KMS-11 (cell line): ENCODE measurements around the gene PNPLA7.

Source experiments
- H2AFZ ChIP-seq: fragments of 200-600 bp; sonication (generic); 2 replicates; pipeline ENCODE4 v1.6.1; 2016; ENCODE audit warnings: antibody characterized with exemption, mixed run types, low read depth
- H3K27ac ChIP-seq: fragments of 200-600 bp; sonication (generic); 2 replicates; pipeline ENCODE4 v1.6.1; 2016; ENCODE audit warnings: mild to moderate bottlenecking, mixed run types
- H3K27me3 ChIP-seq: fragments of 200-600 bp; sonication (generic); 2 replicates; pipeline ENCODE4 v1.6.1; 2017; ENCODE audit warnings: mild to moderate bottlenecking, low read depth, mixed run types, moderate library complexity; ENCODE audit not compliant: insufficient read depth
- H3K36me3 ChIP-seq: fragments of 200-600 bp; sonication (generic); 2 replicates; pipeline ENCODE4 v1.6.1; 2017; ENCODE audit warnings: mild to moderate bottlenecking, mixed run types; ENCODE audit not compliant: insufficient read depth
- H3K4me1 ChIP-seq: fragments of 200-600 bp; sonication (generic); 2 replicates; pipeline ENCODE4 v1.6.1; 2016; ENCODE audit warnings: mild to moderate bottlenecking, low read depth, mixed run types; ENCODE audit not compliant: poor library complexity, severe bottlenecking
- H3K4me2 ChIP-seq: fragments of 200-600 bp; sonication (generic); 2 replicates; pipeline ENCODE4 v1.7.0; 2016; ENCODE audit warnings: mild to moderate bottlenecking, mixed run types
- H3K4me3 ChIP-seq: fragments of 200-600 bp; sonication (generic); IDR thresholded peaks from 2 replicates; pipeline ENCODE4 v1.6.1; 2017; ENCODE audit warnings: low read depth, low read length, mixed read lengths; ENCODE audit not compliant: insufficient read depth
- H3K79me2 ChIP-seq: fragments of 200-600 bp; sonication (generic); 2 replicates; pipeline ENCODE4 v1.6.1; 2016; ENCODE audit warnings: low read depth, mixed run types; ENCODE audit not compliant: insufficient read depth
- H3K9ac ChIP-seq: fragments of 200-600 bp; sonication (generic); 2 replicates; pipeline ENCODE4 v1.6.1; 2016; ENCODE audit warnings: mild to moderate bottlenecking, mixed run types
- H4K20me1 ChIP-seq: fragments of 200-600 bp; sonication (generic); 2 replicates; pipeline ENCODE4 v1.6.1; 2016; ENCODE audit warnings: mild to moderate bottlenecking, mixed run types; ENCODE audit not compliant: insufficient read depth
- CTCF ChIP-seq: fragments of 200-600 bp; sonication (generic); conservative IDR thresholded peaks from 2 replicates; pipeline ENCODE4 v1.6.1; 2017; ENCODE audit warnings: low read depth, mild to moderate bottlenecking, antibody characterized with exemption, low read length, moderate library complexity, mixed read lengths

Gene PNPLA7

GRCh38 chr9:137497921-137498719 is 52.1 kb downstream of the PNPLA7 start:
- Histone ChIP-seq H3K4me3 (no peak overlapping the region), H4K20me1 (no peaks in the 10 kb centered on the region), H3K4me2 (no peak overlapping the region), H3K9ac (no peak overlapping the region), H3K79me2 (no peaks in the 10 kb centered on the region), H2AFZ (no peak overlapping the region), H3K27me3 (no peaks in the 10 kb centered on the region), H3K36me3 (no peaks in the 10 kb centered on the region), H3K4me1 (peaks cover 4% of the 10 kb centered on the region), H3K27ac (no peak overlapping the region)
- no peak for TF ChIP-seq CTCF

GRCh38 chr9:137496601-137497375 is 53.4 kb downstream of the PNPLA7 start:
- no peaks in the 10 kb centered on the region for H3K79me2 ChIP-seq
- H4K20me1 ChIP-seq, result no peaks in the 10 kb centered on the region
- H3K4me3 ChIP-seq, result no peak overlapping the region
- H3K4me2 ChIP-seq, result no peak overlapping the region
- TF ChIP-seq CTCF, result no peak
- H3K4me1 ChIP-seq, result peaks cover 11% of the 10 kb centered on the region
- H2AFZ ChIP-seq, result no peak overlapping the region
- no peak overlapping the region for H3K9ac ChIP-seq
- H3K27ac ChIP-seq, result no peak overlapping the region
- H3K27me3 ChIP-seq, result no peaks in the 10 kb centered on the region
- no peaks in the 10 kb centered on the region for H3K36me3 ChIP-seq

DNA sequence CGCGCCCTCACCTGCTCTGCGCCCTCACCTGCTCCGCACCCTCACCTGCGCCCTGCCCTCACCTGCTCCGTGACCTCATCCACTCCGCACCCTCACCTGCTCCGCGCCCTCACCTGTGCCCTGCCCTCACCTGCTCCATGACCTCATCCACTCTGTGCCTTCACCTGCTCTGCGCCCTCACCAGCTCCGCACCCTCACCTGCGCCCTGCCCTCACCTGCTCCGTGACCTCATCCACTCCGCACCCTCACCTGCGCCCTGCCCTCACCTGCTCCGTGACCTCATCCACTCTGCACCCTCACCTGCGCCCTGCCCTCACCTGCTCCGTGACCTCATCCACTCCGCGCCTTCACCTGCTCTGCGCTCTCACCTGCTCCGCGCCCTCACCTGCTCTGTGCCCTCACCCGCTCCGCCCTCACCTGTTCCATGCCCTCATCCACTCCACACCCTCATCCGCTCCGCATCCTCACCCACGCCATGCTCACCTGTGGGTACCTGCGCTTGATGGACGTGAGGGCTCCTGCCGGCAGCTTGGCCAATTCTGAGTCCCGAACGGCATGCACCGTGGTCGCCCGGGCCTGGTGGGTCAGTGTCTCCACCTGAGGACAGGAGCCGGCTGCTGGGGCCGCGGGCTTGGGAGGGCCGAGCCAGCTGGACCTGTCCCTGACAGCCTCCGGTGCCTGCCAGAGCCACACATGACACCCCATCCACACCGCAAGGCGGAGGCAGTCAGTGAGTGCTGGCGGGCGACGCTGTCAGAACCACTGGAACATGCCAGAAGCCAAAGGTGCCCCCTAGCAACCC is 55.5 kb downstream of the PNPLA7 start:
- H2AFZ ChIP-seq, result no peak overlapping the region

More for the DNA sequence above, 55.5 kb downstream of the PNPLA7 start:
- H3K27ac ChIP-seq, result no peak overlapping the region
- no peaks in the 10 kb centered on the region for H3K79me2 ChIP-seq
- no peak overlapping the region for H3K4me2 ChIP-seq
- H3K4me3 ChIP-seq, result no peak overlapping the region
- H4K20me1 ChIP-seq, result no peaks in the 10 kb centered on the region
- peaks cover 32% of the 10 kb centered on the region for H3K4me1 ChIP-seq
- no peaks in the 10 kb centered on the region for H3K36me3 ChIP-seq
- no peak overlapping the region for H3K9ac ChIP-seq
- TF ChIP-seq CTCF, result no peak
- no peaks in the 10 kb centered on the region for H3K27me3 ChIP-seq
